ENCODE data around the gene API5. TPM values are rescaled to one million over a fixed set of nuclear protein-coding genes. Genes with fewer than 3 reads are reported as not detected.
A peak's percentile ranks its signal among the peaks of the same experiment; 100 is the strongest.
"Not testable (repeated sequence)": the region's sequence is repeated elsewhere in the genome, so short reads cannot be mapped to it uniquely, and the experiment has no call there.

The API5 gene
- total RNA-seq, 2 experiments from 2014 or later: 98.0 to 103 TPM

DNA sequence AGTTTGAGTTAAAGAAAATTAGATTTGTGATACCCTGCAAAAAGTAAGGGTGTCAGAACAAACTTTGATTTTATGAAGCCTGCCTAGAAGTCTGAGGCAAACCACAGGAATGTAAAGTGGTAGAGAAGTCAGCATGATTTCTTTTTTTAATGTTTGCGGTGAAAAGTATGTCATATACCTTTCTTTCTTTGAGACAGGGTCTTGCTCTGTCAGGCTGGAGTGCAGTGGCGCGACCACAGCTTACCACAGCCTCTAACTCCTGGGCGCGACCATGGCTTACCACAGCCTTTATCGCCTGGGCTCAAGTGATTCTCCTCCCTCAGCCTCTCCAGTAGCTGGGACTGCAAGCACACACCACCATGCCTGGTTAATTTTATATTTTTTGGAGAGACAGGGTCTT, 4.7 kb downstream of the API5 start:
- ChIA-PET POLR2A (interaction anchor here (2.6 kb wide), 1 partner anchor 42 kb away, joined by 11 read pairs; the partner anchor contains the start of gene TTC17), CTCF (interaction anchor here (1.9 kb wide), 1 partner anchor 102 kb away, joined by 5 read pairs; no protein-coding TSS in a partner anchor)
- H3K27ac Mint-ChIP-seq: peak overlapping the region; percentile 21
- H3K4me3 Mint-ChIP-seq: no peak overlapping the region
- peaks cover 44% of the 10 kb centered on the region for H3K4me1 Mint-ChIP-seq
- DNase-seq: peak; percentile 41
- H3K9me3 Mint-ChIP-seq: no peaks in the 10 kb centered on the region
- peaks cover 12% of the 10 kb centered on the region for H3K36me3 Mint-ChIP-seq (ENCODE audit: low read depth)
- H3K27me3 Mint-ChIP-seq: no peaks in the 10 kb centered on the region

GRCh38 chr11:43327987-43328386, 16.2 kb downstream of the API5 start:
- Mint-ChIP-seq H3K9me3 (no peaks in the 10 kb centered on the region), H3K4me1 (no peaks in the 10 kb centered on the region), H3K4me3 (no peak overlapping the region), H3K27me3 (no peaks in the 10 kb centered on the region), H3K36me3 (ENCODE audit: low read depth) (peaks cover 54% of the 10 kb centered on the region), H3K27ac (no peak overlapping the region)
- no peak for DNase-seq
- CTCF ChIA-PET: no interaction called here
- POLR2A ChIA-PET: no interaction called here

DNA sequence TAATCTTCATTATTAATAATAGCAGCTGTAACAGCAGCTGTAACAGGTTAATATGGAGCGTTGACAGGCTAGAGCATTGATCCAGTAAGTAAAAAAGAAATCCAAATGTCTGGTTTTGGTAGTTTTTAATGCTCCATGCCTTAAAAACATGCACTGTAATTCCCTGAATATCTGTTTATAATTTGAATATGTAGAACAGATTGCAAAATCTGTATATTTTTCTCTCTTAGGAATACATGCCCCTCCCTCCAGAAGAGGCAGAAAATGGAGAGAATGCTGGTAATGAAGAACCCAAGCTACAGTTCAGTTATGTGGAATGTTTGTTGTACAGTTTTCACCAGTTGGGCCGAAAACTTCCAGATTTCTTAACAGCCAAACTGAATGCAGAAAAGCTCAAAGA, 16.7 kb downstream of the API5 start:
- H3K4me3 Mint-ChIP-seq: no peak overlapping the region
- no peaks in the 10 kb centered on the region for H3K9me3 Mint-ChIP-seq
- H3K27me3 Mint-ChIP-seq: no peaks in the 10 kb centered on the region
- H3K36me3 Mint-ChIP-seq (ENCODE audit: low read depth): peaks cover 52% of the 10 kb centered on the region
- ChIA-PET CTCF (no interaction called here), POLR2A (interaction anchor here (1.7 kb wide), 1 partner anchor 30 kb away, joined by 5 read pairs; the partner anchor contains the start of gene TTC17)
- no peak for DNase-seq
- H3K27ac Mint-ChIP-seq: no peak overlapping the region
- no peaks in the 10 kb centered on the region for H3K4me1 Mint-ChIP-seq

GRCh38 chr11:43341159-43341558, 29.4 kb downstream of the API5 start:
- H3K9me3 Mint-ChIP-seq: peaks cover 3% of the 10 kb centered on the region
- H3K4me1 Mint-ChIP-seq: no peaks in the 10 kb centered on the region
- no peak overlapping the region for H3K4me3 Mint-ChIP-seq
- ChIA-PET CTCF (no interaction called here), POLR2A (interaction anchor here (1.0 kb wide), 1 partner anchor 17 kb away, joined by 3 read pairs; no protein-coding TSS in a partner anchor)
- H3K36me3 Mint-ChIP-seq (ENCODE audit: low read depth): peaks cover 39% of the 10 kb centered on the region
- DNase-seq: no peak
- H3K27ac Mint-ChIP-seq: no peak overlapping the region
- H3K27me3 Mint-ChIP-seq: no peaks in the 10 kb centered on the region

DNA sequence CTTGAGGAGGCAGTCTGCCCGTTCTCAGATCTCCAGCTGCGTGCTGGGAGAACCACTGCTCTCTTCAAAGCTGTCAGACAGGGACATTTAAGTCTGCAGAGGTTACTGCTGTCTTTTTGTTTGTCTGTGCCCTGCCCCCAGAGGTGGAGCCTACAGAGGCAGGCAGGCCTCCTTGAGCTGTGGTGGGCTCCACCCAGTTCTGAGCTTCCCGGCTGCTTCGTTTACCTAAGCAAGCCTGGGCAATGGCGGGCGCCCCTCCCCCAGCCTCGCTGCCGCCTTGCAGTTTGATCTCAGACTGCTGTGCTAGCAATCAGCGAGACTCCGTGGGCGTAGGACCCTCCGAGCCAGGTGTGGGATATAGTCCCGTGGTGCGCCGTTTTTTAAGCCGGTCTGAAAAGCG, 39.6 kb downstream of the API5 start:
- H3K4me3 Mint-ChIP-seq; H3K4me1 Mint-ChIP-seq; H3K36me3 Mint-ChIP-seq (ENCODE audit: low read depth); DNase-seq; H3K27ac Mint-ChIP-seq; POLR2A ChIA-PET; H3K9me3 Mint-ChIP-seq; H3K27me3 Mint-ChIP-seq: not testable (repeated sequence)
- CTCF ChIA-PET: interaction anchor here (0.5 kb wide), 1 partner anchor 502 kb away, joined by 3 read pairs; no protein-coding TSS in a partner anchor

GRCh38 chr11:43354311-43354710, 42.5 kb downstream of the API5 start:
- H3K4me3 Mint-ChIP-seq: no peak overlapping the region
- no peaks in the 10 kb centered on the region for H3K36me3 Mint-ChIP-seq (ENCODE audit: low read depth)
- DNase-seq: no peak
- no peak overlapping the region for H3K27ac Mint-ChIP-seq
- no peaks in the 10 kb centered on the region for H3K27me3 Mint-ChIP-seq
- no peaks in the 10 kb centered on the region for H3K9me3 Mint-ChIP-seq
- CTCF ChIA-PET: no interaction called here
- H3K4me1 Mint-ChIP-seq: peaks cover 14% of the 10 kb centered on the region
- POLR2A ChIA-PET: no interaction called here

GRCh38 chr11:43356336-43356735, 44.5 kb downstream of the API5 start:
- CTCF ChIA-PET: interaction anchor here (4.3 kb wide), 1 partner anchor 44 kb away, joined by 39 read pairs; the partner anchor contains the start of gene API5
- peaks cover 3% of the 10 kb centered on the region for H3K36me3 Mint-ChIP-seq (ENCODE audit: low read depth)
- no peak for DNase-seq
- no peaks in the 10 kb centered on the region for H3K27me3 Mint-ChIP-seq
- no peaks in the 10 kb centered on the region for H3K9me3 Mint-ChIP-seq
- H3K4me1 Mint-ChIP-seq: peaks cover 30% of the 10 kb centered on the region
- POLR2A ChIA-PET: interaction anchor here (1.4 kb wide), 1 partner anchor 44 kb away, joined by 8 read pairs; the partner anchor contains the start of gene API5
- H3K4me3 Mint-ChIP-seq: no peak overlapping the region
- H3K27ac Mint-ChIP-seq: no peak overlapping the region

DNA sequence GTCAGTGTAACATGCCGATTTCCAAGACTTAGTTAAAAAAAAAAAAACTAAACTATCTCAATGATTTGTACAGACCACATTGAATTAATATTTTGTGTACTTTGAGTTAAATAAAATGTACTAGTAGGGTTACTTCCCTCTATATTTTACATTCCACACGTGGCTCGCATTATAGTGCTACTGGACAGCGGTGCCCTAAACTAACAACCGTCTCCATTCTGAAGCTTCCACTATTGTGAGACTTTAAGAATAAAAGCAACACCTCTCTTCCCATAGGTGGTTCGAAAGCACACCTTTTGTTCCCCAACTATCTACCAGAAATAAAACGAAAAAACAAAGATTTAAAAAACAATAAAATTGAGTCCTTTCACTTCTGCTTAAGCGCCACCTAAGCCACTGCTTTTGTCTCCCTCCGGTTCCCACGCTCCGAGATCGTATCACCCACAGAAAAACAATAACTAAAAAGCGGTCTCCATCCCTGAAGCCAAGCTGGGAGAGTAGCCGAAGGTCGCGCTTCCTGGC, 46.5 kb downstream of the API5 start:
- ChIA-PET CTCF (interaction anchor here (0.8 to 4.3 kb wide), 6 partner anchors 9 to 61 kb away, joined by 3 to 39 read pairs (median 5); partner anchors contain the start of gene API5), POLR2A (interaction anchor here (0.8 to 3.8 kb wide), 19 partner anchors 11 to 322 kb away, joined by 3 to 62 read pairs (median 6); partner anchors contain the start of genes API5 and HSD17B12)
- Mint-ChIP-seq H3K27ac (peak overlapping the region; percentile 94), H3K9me3 (no peaks in the 10 kb centered on the region), H3K27me3 (no peaks in the 10 kb centered on the region), H3K4me1 (peaks cover 42% of the 10 kb centered on the region), H3K36me3 (ENCODE audit: low read depth) (peaks cover 7% of the 10 kb centered on the region), H3K4me3 (peak overlapping the region; percentile 96)
- no peak for DNase-seq

GRCh38 chr11:43358801-43359421, 47.1 kb downstream of the API5 start, which contains the start of gene TTC17:
TTC17 (plus strand) TSS chr11:43358920; CDS start chr11:43358955, 35 bp downstream.
- ChIA-PET POLR2A (interaction anchor here (0.8 to 3.8 kb wide), 19 partner anchors 10 to 322 kb away, joined by 3 to 62 read pairs (median 6); partner anchors contain the start of genes API5 and HSD17B12), CTCF (interaction anchor here (0.8 to 4.3 kb wide), 7 partner anchors 9 to 61 kb away, joined by 3 to 39 read pairs (median 5); partner anchors contain the start of gene API5)
- Mint-ChIP-seq H3K4me1 (peaks cover 47% of the 10 kb centered on the region), H3K27ac (peak within 1 kb of the TSS; percentile 94), H3K27me3 (no peaks in the 10 kb centered on the region), H3K4me3 (peak within 1 kb of the TSS; percentile 96), H3K36me3 (ENCODE audit: low read depth) (peaks cover 13% of the 10 kb centered on the region), H3K9me3 (no peaks in the 10 kb centered on the region)
- peak; percentile 95 for DNase-seq

- Mint-ChIP-seq H3K27me3 (no peaks in the 10 kb centered on the region), H3K9me3 (no peaks in the 10 kb centered on the region), H3K4me3 (peak overlapping the region; percentile 96), H3K27ac (peak overlapping the region; percentile 94), H3K4me1 (peaks cover 49% of the 10 kb centered on the region), H3K36me3 (ENCODE audit: low read depth) (peaks cover 16% of the 10 kb centered on the region)
- DNase-seq: peak; percentile 42
- CTCF ChIA-PET: interaction anchor here (1.0 to 4.3 kb wide), 6 partner anchors 8 to 60 kb away, joined by 3 to 39 read pairs (median 6); partner anchors contain the start of gene API5
- POLR2A ChIA-PET: interaction anchor here (0.7 to 3.8 kb wide), 16 partner anchors 10 to 82 kb away, joined by 3 to 62 read pairs (median 8); partner anchors contain the start of gene API5
Measured at GRCh38 chr11:43359422-43359818, 47.6 kb downstream of the API5 start.

DNA sequence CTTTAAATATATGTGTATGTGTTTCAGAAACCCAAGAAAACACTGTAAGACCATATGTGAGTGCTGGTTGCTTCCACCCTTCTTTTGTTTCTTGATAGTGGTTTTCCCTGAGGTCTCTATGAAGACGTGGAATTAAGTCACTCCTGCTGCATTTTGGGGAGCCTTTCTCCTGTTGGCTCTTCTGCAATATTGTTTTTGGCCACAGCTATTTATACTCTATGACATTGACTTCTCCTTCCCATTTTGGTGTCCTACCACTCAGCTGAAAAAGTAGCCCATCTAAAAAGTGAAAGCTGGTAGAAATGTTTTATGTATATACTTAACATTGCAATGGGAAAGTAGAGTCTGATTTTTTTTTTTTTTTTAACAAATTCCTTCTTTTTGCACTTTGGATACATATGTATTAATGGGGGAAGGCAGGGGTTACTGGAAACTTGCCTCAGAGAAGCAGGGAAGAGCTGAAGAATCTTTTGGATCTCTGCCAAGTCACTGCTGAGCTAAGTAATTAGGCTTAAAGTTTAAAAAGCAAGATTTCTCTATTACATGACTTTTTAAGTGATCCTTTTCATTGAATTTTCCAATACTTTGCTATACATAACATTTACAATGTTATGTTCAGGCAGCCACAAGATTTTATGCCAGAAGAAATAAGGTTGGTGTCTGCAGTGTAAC, 48.7 kb downstream of the API5 start:
- Mint-ChIP-seq H3K27ac (peak overlapping the region; percentile 94), H3K9me3 (no peaks in the 10 kb centered on the region), H3K4me3 (peak overlapping the region; percentile 96), H3K27me3 (no peaks in the 10 kb centered on the region), H3K36me3 (ENCODE audit: low read depth) (peaks cover 21% of the 10 kb centered on the region), H3K4me1 (peaks cover 49% of the 10 kb centered on the region)
- no peak for DNase-seq
- ChIA-PET CTCF (interaction anchor here (1.0 to 2.0 kb wide), 6 partner anchors 9 to 59 kb away, joined by 3 to 13 read pairs (median 3); partner anchors contain the start of gene API5), POLR2A (interaction anchor here (0.9 to 3.8 kb wide), 6 partner anchors 9 to 59 kb away, joined by 3 to 27 read pairs (median 7); partner anchors contain the start of gene API5)

DNA sequence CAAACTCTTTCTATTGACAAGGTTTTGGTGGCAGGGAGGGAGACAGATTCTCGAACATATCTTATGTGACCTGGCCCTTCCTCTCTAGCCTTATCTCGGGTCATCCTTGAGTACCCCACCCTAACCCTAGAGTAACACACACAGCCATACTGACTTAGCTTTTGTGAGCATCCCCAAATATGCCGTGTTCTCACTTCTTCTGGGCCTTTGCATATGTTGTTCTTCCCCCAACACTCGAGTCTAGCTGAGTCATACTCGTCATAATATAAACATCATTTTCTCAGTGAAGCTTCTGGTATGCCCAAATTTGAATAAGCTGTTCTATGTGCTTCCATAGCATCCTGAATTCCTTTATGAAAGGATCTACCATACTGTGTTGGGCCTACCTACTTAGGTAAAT, 54.9 kb downstream of the API5 start:
- Mint-ChIP-seq H3K36me3 (ENCODE audit: low read depth) (peaks cover 44% of the 10 kb centered on the region), H3K27me3 (no peaks in the 10 kb centered on the region), H3K9me3 (no peaks in the 10 kb centered on the region), H3K27ac (no peak overlapping the region), H3K4me3 (no peak overlapping the region), H3K4me1 (peaks cover 43% of the 10 kb centered on the region)
- DNase-seq: no peak
- POLR2A ChIA-PET: interaction anchor here (4.8 kb wide), 1 partner anchor 8 kb away, joined by 27 read pairs; the partner anchor contains the start of gene TTC17
- CTCF ChIA-PET: no interaction called here
